Neural progenitor cell (in vitro differentiated cells): Measurements from ENCODE around the gene TMEM33. TPM values are rescaled to one million over a fixed set of nuclear protein-coding genes. Genes with fewer than 3 reads are reported as not detected.

Source experiments
- DNase-seq: peaks from one replicate; pipeline ENCODE4 v3.0.0-alpha.2; 2016; ENCODE audit warnings: low spot score
- H2AFZ ChIP-seq: fragments of 200-600 bp; sonication (generic); replicated peaks from 2 replicates; pipeline ENCODE4 v1.6.1; 2016; ENCODE audit warnings: antibody characterized with exemption
- H3F3A ChIP-seq: fragments of 200-600 bp; sonication (generic); 2 replicates; pipeline ENCODE4 v1.6.1; 2016; ENCODE audit warnings: antibody characterized with exemption, low read depth
- H3K27ac ChIP-seq: fragments of 200-600 bp; sonication (generic); 2 replicates; pipeline ENCODE4 v1.5.1; 2016; ENCODE audit warnings: mild to moderate bottlenecking
- H3K27me3 ChIP-seq: fragments of 200-600 bp; sonication (generic); 2 replicates; pipeline ENCODE4 v1.6.1; 2016; ENCODE audit warnings: mild to moderate bottlenecking, moderate library complexity
- H3K36me3 ChIP-seq: fragments of 200-600 bp; sonication (generic); 2 replicates; pipeline ENCODE4 v1.5.1; 2016
- H3K4me1 ChIP-seq: fragments of 200-600 bp; sonication (generic); 2 replicates; pipeline ENCODE4 v1.6.1; 2016; ENCODE audit warnings: mixed run types
- H3K4me2 ChIP-seq: fragments of 200-600 bp; sonication (generic); 2 replicates; pipeline ENCODE4 v1.6.1; 2016
- H3K4me3 ChIP-seq: fragments of 200-600 bp; sonication (generic); 2 replicates; pipeline ENCODE4 v1.5.1; 2016
- H3K79me2 ChIP-seq: fragments of 200-600 bp; sonication (generic); 2 replicates; pipeline ENCODE4 v1.6.1; 2016; ENCODE audit warnings: low read depth
- H3K9ac ChIP-seq: fragments of 200-600 bp; sonication (generic); 2 replicates; pipeline ENCODE4 v1.6.1; 2016
- H3K9me3 ChIP-seq: fragments of 200-600 bp; sonication (generic); 2 replicates; pipeline ENCODE4 v1.5.1; 2016; ENCODE audit warnings: low read depth
- H4K20me1 ChIP-seq: fragments of 200-600 bp; sonication (generic); 2 replicates; pipeline ENCODE4 v1.6.1; 2016; ENCODE audit warnings: low read depth
- H3K27ac Mint-ChIP-seq: 3 replicates; pipeline ENCODE4 v1.8.0; 2021; ENCODE audit warnings: mixed read lengths
- H3K27me3 Mint-ChIP-seq: 2 replicates; pipeline ENCODE4 v1.8.0; 2022; ENCODE audit warnings: low read depth, mild to moderate bottlenecking, inconsistent platforms, moderate library complexity, mixed read lengths; ENCODE audit not compliant: insufficient read depth
- H3K36me3 Mint-ChIP-seq: 3 replicates; pipeline ENCODE4 v1.8.0; 2021; ENCODE audit warnings: mixed read lengths
- H3K4me1 Mint-ChIP-seq: 3 replicates; pipeline ENCODE4 v1.8.0; 2021; ENCODE audit warnings: mixed read lengths
- H3K4me3 Mint-ChIP-seq: 3 replicates; pipeline ENCODE4 v1.8.0; 2021; ENCODE audit warnings: mild to moderate bottlenecking, moderate library complexity, mixed read lengths
- H3K9me3 Mint-ChIP-seq: 3 replicates; pipeline ENCODE4 v1.8.0; 2020; ENCODE audit warnings: mixed read lengths
- CTCF ChIP-seq: fragments of 200-600 bp; sonication (generic); IDR thresholded peaks from 2 replicates; pipeline ENCODE4 v1.5.1; 2017; ENCODE audit warnings: antibody characterized with exemption, mild to moderate bottlenecking
- EZH2 ChIP-seq: fragments of 200-600 bp; sonication (generic); IDR thresholded peaks from 2 replicates; pipeline ENCODE4 v1.6.1; 2017; ENCODE audit warnings: antibody characterized with exemption, mild to moderate bottlenecking, moderate library complexity
- EZH2phosphoT487 ChIP-seq: fragments of 200-600 bp; sonication (generic); IDR thresholded peaks from 2 replicates; pipeline ENCODE4 v1.6.1; 2017; ENCODE audit warnings: antibody characterized with exemption
- total RNA-seq: library from RNA; depleted of rRNA; stranded (reverse); fragments of >200 nt; gene quantifications from 2 replicates; pipeline ENCODE4 v1.2.3, GENCODE V29; 2015; ENCODE audit warnings: low replicate concordance

TMEM33 gene
- total RNA-seq, 1 donor from 2014 or later: 71.9 TPM

DNA sequence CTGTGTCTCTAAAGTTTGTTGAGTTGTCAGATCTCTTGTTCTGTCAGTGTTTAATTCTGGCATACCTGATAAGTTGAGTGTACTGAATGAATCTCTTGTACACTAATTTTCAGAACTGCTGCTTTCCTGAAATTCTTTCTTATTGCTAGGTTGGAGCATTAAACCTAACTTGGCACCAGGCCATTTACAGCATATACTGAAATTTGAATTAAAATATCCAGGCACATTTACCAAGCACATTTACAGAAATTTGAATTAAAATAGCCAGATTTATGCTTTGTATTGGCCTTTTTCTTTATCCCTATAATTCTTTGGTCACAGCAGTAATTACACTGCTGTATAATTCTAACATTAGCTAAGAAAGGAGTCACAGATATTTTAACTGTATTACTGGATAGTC, 8.9 kb downstream of the TMEM33 start:
- H3K4me3 Mint-ChIP-seq: no peak overlapping the region
- H3K36me3 Mint-ChIP-seq: peaks cover 11% of the 10 kb centered on the region
- Histone ChIP-seq H3K27ac (no peak overlapping the region), H3K27me3 (no peaks in the 10 kb centered on the region), H3K9ac (no peak overlapping the region), H3K4me1 (no peaks in the 10 kb centered on the region), H3K4me3 (no peak overlapping the region), H4K20me1 (peaks cover 10% of the 10 kb centered on the region), H3K79me2 (peaks cover 46% of the 10 kb centered on the region), H3F3A (no peaks in the 10 kb centered on the region), H3K4me2 (no peak overlapping the region), H3K36me3 (peaks cover 36% of the 10 kb centered on the region), H3K9me3 (no peaks in the 10 kb centered on the region), H2AFZ (no peak overlapping the region)
- H3K4me1 Mint-ChIP-seq: no peaks in the 10 kb centered on the region
- H3K27ac Mint-ChIP-seq: no peak overlapping the region
- TF ChIP-seq CTCF (no peak), EZH2 (no peak), EZH2phosphoT487 (no peak)
- no peaks in the 10 kb centered on the region for H3K27me3 Mint-ChIP-seq
- no peak for DNase-seq
- H3K9me3 Mint-ChIP-seq: no peaks in the 10 kb centered on the region

GRCh38 chr4:41949531-41949930, 14.3 kb downstream of the TMEM33 start:
- Histone ChIP-seq H3K9ac (no peak overlapping the region), H3K36me3 (peaks cover 38% of the 10 kb centered on the region), H3K27ac (no peak overlapping the region), H3K9me3 (no peaks in the 10 kb centered on the region), H4K20me1 (peaks cover 12% of the 10 kb centered on the region), H2AFZ (no peak overlapping the region), H3F3A (no peaks in the 10 kb centered on the region), H3K79me2 (peaks cover 5% of the 10 kb centered on the region), H3K4me2 (no peak overlapping the region), H3K4me1 (no peaks in the 10 kb centered on the region), H3K4me3 (no peak overlapping the region), H3K27me3 (no peaks in the 10 kb centered on the region)
- Mint-ChIP-seq H3K9me3 (no peaks in the 10 kb centered on the region), H3K4me3 (no peak overlapping the region), H3K36me3 (peaks cover 18% of the 10 kb centered on the region), H3K27me3 (no peaks in the 10 kb centered on the region), H3K4me1 (no peaks in the 10 kb centered on the region), H3K27ac (no peak overlapping the region)
- DNase-seq: no peak
- TF ChIP-seq EZH2phosphoT487: no peak
- no peak for TF ChIP-seq EZH2
- no peak for TF ChIP-seq CTCF

DNA sequence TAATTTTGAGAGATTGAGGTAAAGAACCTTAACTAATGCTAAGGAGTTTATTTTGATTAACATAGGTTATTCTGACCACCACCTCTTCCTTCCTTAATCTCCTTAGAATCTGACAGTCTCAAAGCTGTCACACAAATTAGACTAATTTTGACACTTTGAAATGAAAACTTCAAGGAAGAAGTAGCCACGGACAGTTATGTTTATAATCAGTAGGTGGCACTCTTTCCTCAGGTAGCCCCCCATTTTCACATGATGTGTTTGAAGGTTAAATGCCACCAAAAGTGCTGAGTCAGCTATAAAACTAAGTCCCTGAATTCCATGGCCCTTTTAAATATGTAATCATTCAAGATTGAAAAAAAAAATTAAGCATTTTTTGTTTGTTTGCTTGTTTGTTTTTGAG, 22.4 kb downstream of the TMEM33 start:
- no peaks in the 10 kb centered on the region for H3K27me3 Mint-ChIP-seq
- H3K79me2 ChIP-seq: no peaks in the 10 kb centered on the region
- TF ChIP-seq EZH2: no peak
- TF ChIP-seq CTCF: peak; percentile 70
- TF ChIP-seq EZH2phosphoT487: no peak
- no peak overlapping the region for H3K4me2 ChIP-seq
- no peak overlapping the region for H3K27ac Mint-ChIP-seq
- peaks cover 3% of the 10 kb centered on the region for H3K36me3 Mint-ChIP-seq
- H3K27ac ChIP-seq: no peak overlapping the region
- H3K4me3 ChIP-seq: no peak overlapping the region
- H3K27me3 ChIP-seq: no peaks in the 10 kb centered on the region
- H3K36me3 ChIP-seq: peaks cover 7% of the 10 kb centered on the region
- H3K9me3 Mint-ChIP-seq: no peaks in the 10 kb centered on the region
- H3K4me3 Mint-ChIP-seq: no peak overlapping the region
- H3K9ac ChIP-seq: no peak overlapping the region
- H3K9me3 ChIP-seq: no peaks in the 10 kb centered on the region
- H2AFZ ChIP-seq: no peak overlapping the region
- H3K4me1 Mint-ChIP-seq: no peaks in the 10 kb centered on the region
- peak; percentile 50 for DNase-seq
- peaks cover 23% of the 10 kb centered on the region for H3F3A ChIP-seq
- H4K20me1 ChIP-seq: peaks cover 12% of the 10 kb centered on the region
- H3K4me1 ChIP-seq: no peaks in the 10 kb centered on the region
